ENCODE results near the gene ENOX1.

ENOX1 gene

GRCh38 chr13:43694146-43694664 lies 92.6 kb downstream of the ENOX1 start:
- no peak for TF ChIP-seq CTCF (IDR thresholded peaks at IDR 0.05; ENCODE audit: low read depth, low read length)
- no peak overlapping the region for H3K4me3 ChIP-seq (ENCODE audit: low read depth, low read length)

- no peak for TF ChIP-seq CTCF (IDR thresholded peaks at IDR 0.05; ENCODE audit: low read depth, low read length)
- no peak overlapping the region for H3K4me3 ChIP-seq (ENCODE audit: low read depth, low read length)
Measured at GRCh38 chr13:43693639-43694038, 93.1 kb downstream of the ENOX1 start.

- no peak overlapping the region for H3K4me3 ChIP-seq (ENCODE audit: low read depth, low read length)
- TF ChIP-seq CTCF (IDR thresholded peaks at IDR 0.05; ENCODE audit: low read depth, low read length): no peak
Measured at GRCh38 chr13:43688227-43688907, 98.4 kb downstream of the ENOX1 start.

DNA sequence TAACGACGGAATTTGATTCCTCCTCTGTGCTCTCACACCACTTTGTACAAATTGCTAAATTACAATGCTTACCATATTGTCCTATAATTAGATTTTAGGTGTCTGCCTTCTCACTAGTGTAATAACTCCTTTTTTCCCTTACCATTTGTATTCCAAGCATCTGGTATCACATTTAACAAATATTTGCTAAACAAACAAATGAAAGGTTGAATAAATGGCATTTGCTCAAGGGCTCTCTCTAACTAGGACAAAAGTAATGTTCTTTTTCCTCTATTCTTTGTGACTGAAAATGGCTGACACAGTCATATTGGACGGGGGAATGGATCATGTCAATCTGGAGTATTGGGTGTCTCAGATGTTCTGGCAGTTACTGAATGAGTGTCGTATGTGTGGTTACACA lies 99.7 kb downstream of the ENOX1 start:
- no peak overlapping the region for H3K4me3 ChIP-seq (ENCODE audit: low read depth, low read length)
- TF ChIP-seq CTCF (IDR thresholded peaks at IDR 0.05; ENCODE audit: low read depth, low read length): no peak

GRCh38 chr13:43686557-43686956 lies 100.2 kb downstream of the ENOX1 start:
- TF ChIP-seq CTCF (IDR thresholded peaks at IDR 0.05; ENCODE audit: low read depth, low read length): no peak
- no peak overlapping the region for H3K4me3 ChIP-seq (ENCODE audit: low read depth, low read length)

- no peak overlapping the region for H3K4me3 ChIP-seq (ENCODE audit: low read depth, low read length)
- TF ChIP-seq CTCF (IDR thresholded peaks at IDR 0.05; ENCODE audit: low read depth, low read length): no peak
Measured at GRCh38 chr13:43684963-43685725, 101.6 kb downstream of the ENOX1 start.

GRCh38 chr13:43682701-43683100 lies 104.1 kb downstream of the ENOX1 start:
- no peak overlapping the region for H3K4me3 ChIP-seq (ENCODE audit: low read depth, low read length)
- TF ChIP-seq CTCF (IDR thresholded peaks at IDR 0.05; ENCODE audit: low read depth, low read length): no peak
